NCI-H446 (cell line): Measurements from ENCODE around the gene STX18.
"Not testable (repeated sequence)": the region's sequence is repeated elsewhere in the genome, so short reads cannot be mapped to it uniquely, and the experiment has no call there.

Experiments used
- DNase-seq, 2 experiments: peaks; one replicate each; lab custom pipeline; 2025; lab: John Stamatoyannopoulos, UW

Gene STX18

GRCh38 chr4:4554234-4554633, 12.4 kb upstream of the STX18 start:
- DNase-seq: no peak

- DNase-seq: not testable (repeated sequence)
These were observed 10.2 kb upstream of the STX18 start for GRCh38 chr4:4552042-4552441.

GRCh38 chr4:4550161-4550560, 8.3 kb upstream of the STX18 start:
- DNase-seq: not testable (repeated sequence)

- no peak for DNase-seq
These were observed 7.7 kb upstream of the STX18 start for GRCh38 chr4:4549534-4549933.

- no peak for DNase-seq
These were observed 1.1 kb upstream of the STX18 start for GRCh38 chr4:4542774-4543485.

- DNase-seq: no peak
These were observed 712 bp downstream of the STX18 start for GRCh38 chr4:4541040-4541631.

DNA sequence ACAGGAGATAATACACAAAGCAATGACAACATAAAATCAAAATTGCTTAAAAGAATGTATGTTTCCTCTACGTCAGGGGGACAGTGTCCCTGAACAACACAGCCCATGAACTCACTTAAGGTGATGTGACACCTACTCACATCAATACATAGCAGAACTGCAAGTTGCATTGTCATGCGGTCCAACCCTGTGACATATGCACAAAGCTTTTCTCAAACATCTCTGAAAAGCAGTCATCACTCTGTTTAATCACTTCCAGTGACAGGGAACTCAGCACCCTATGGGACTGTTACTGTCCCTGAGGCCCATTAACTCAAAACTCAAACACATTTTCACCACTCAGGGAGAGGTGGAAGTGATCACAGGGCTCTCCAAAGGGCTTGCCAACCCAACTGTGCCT, 2.4 kb downstream of the STX18 start:
- DNase-seq: no peak

- no peak for DNase-seq
These were observed 6.3 kb downstream of the STX18 start for GRCh38 chr4:4535590-4535989.

DNA sequence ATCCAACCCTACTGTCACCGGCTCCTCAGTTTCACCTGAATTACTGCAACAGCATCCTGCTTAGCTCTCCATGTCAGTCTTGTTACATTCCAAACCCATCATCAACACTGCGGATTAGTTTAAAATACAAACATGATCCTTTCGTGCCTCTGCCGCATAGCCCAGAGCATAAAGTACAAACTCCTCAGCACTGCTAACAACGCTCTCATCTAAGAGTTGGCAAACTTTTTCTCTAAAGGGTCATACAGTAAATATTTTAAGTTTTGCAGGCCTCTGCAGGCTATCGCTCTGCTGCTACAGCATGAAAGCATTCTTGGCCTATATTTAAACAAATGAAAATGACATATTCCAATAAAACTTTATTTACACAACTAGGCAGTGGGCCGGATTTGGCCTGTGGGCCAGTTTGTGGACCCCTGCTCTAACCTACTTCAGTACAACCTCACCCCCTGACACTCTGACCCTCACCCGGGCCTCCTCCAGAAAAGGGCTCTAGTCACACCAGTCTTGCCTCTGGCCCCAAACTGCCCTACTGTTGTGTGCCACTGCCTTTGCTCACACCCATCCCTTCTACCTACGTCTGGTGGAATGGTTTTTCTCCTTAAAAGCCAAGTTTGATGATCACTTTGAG, 7.2 kb downstream of the STX18 start:
- DNase-seq: no peak

- DNase-seq: no peak
These were observed 8.2 kb downstream of the STX18 start for GRCh38 chr4:4533461-4534169.

DNA sequence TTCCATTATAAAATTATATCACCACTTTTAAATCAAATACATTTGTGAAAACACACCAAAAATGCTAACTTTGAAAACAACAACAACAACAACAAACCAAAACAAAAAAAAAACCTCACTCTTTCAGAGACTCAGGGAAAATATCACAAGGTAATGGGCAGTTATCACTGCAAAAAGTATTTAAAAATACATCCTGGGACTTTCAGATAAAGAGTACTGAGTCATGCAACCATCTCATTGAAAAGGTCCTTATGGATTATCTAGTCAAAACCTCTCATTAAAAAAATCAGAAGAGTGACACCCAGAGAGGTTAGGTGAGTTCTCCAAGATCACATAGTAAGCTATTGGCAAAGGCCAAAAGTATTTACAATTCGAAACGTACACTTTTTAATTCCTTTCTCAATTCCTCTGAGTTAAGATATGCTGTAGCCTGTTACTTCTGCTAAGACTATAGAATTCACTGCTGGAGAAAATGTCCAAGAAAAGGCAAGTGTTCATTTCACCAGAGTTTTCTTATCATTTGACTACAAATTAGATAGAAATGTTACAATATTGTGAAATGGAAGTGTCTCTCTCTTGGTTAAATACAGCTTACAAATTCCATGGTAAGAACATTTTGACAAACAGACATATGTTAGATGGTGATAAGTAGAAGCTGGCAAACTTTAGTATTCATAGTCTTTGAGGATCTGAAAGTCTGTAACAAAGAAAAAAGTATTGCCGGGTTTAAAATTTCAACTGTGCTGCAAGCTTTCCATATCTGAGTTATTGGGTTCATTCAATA, 9.3 kb downstream of the STX18 start:
- no peak for DNase-seq

DNA sequence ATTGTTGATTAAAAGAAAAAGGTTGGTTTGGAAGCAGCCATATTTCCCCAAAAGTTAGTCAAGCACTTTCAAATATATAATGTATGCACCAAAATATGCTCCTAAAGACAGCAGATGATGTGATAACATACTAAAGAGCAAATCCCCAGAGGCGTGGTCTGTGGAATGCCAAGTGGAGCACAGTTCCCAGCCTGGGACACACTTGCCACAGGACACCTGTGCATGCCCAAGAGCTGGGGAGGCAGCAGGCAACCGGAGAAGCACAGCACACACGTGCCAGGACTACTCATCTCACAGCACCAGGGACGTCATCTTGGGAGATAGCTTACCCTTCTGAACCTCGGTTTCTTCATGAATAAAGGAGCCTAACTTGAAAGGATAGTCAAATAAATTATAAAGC, 12.5 kb downstream of the STX18 start:
- no peak for DNase-seq

GRCh38 chr4:4526401-4526800, 15.4 kb downstream of the STX18 start:
- DNase-seq: no peak

- no peak for DNase-seq
These were observed 17.5 kb downstream of the STX18 start for GRCh38 chr4:4524364-4524763.

DNA sequence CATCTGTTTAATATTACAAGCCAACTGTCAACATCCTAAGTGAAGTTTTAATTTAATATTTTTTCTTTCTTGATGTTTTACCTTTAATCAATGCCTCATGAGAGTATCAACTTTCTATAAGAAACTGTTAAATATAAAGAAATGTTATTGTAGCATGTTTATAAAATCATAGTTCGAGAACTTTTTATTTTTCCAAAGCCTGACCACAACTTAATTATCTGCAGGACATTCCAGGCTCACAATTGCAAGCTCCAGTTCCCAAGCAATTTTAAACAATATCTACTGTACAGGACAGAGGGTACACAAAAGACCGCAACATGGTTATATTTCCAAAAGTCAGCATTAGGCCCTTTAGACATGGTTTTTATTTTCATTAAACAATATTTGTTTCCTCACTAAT, 20.1 kb downstream of the STX18 start:
- no peak for DNase-seq

DNA sequence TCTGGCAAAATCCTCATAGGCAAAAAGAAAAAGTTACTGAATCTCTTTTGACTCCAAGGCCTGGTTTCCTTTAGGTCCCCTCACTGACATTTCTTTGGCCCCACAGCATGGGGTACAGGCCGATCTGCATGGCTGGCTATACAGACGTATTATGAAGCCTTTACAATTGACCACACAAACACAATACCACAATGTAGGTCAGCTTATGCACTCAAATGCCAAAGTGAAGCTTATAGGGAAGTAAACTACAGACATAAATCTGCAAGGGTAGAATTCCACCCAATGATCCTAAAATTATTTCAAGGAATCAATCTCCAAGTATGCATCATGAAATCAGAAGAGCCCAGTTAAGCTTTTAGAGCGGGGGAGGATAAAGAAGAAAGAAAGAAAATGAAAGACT, 20.7 kb downstream of the STX18 start:
- DNase-seq: no peak

DNA sequence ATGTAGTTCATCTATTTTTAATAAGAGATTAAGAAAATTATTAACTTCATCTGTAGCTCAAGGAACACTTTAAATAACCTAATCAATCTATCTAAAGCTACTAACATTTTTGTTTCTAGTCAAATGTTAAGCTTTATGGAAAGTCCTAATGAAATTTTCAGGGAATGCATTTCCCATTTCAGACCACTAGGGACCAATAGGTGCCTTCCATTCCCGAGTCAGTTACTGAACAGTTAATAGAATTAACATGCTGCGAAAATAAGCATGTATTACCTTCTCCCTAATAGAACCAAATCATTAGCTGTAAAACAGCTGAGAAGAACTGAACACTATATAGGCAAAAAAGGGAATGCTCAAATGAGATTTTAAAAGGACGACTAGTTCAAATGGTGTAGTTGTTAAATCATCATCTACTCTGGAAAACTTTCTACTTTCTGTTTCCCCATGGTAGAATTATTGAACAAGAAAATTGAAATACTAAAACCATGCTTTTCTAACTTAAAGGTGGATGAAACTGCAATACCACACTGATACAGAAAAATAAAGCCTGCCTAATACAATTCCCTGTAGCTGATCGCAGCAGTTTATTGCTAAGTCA, 22.5 kb downstream of the STX18 start:
- DNase-seq: no peak

GRCh38 chr4:4518747-4519146, 23.1 kb downstream of the STX18 start:
- DNase-seq: no peak

DNA sequence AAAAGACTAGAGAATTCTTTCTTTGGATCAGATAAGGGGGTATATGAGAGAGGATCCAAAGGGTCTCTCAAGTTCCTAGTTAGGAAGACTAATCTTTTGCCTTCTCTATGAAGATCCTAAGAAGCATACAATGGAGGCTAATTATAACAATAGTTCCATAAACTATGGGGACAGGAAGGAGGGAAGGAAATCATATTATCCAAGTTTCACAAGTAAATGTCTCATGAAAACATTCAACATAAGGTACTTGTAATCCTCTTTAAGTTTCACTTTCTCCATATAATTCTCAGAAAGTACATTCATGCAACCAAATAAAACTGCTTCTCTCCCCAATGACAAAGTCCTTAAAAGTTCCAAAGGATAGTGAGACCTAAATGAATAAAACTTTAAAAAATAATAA, 27.1 kb downstream of the STX18 start:
- DNase-seq: no peak

- DNase-seq: no peak
These were observed 29.6 kb downstream of the STX18 start for GRCh38 chr4:4512282-4512681.

- not testable (repeated sequence) for DNase-seq
These were observed 31.2 kb downstream of the STX18 start for GRCh38 chr4:4510641-4511040.

DNA sequence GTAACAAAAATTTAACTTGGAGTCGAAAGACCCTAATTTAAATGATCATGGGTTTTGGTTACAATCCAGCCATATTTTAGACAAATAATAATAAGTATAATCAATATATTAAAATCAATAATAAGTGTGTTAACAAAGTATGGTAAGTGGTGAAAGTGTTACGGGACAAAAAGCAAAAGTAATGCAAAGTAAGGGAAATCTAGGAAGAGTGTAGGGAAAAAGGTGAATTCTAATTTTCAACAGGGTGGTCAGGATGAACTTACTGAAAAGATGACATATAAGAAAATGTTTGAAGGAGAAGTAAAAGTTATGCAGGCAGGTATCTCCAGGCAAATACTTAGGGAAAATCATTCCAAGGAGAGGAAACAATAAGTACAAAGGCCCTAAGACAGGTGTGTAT, 32.3 kb downstream of the STX18 start:
- DNase-seq: no peak
